Lower leg skin (tissue), 3 donors: ENCODE measurements around the gene ST3GAL6.

Experiments
- CTCF ChIP-seq, 3 donors: fragments of 450-650 bp; IDR thresholded peaks; one replicate each; pipeline ENCODE4 v1.5.1; 2016; ENCODE audit warnings: antibody characterized with exemption in 3 of 3, mild to moderate bottlenecking in 3 of 3, moderate library complexity in 2 of 3
- POLR2A ChIP-seq, 2 donors: fragments of 450-650 bp; IDR thresholded peaks; one replicate each; pipeline ENCODE4 v1.6.1; 2016 to 2017; ENCODE audit warnings: antibody characterized with exemption in 2 of 2, mild to moderate bottlenecking in 1 of 2, moderate library complexity in 1 of 2

- TF ChIP-seq CTCF (IDR thresholded peaks at IDR 0.05) (no peak), POLR2A (IDR thresholded peaks at IDR 0.05) (no peak)
These were observed 12.5 kb downstream of the ST3GAL6 start for GRCh38 chr3:98775459-98776139.
